Ovary (tissue), 3 donors: ENCODE data around the gene POLR1G.

ENCODE experiments used
- CTCF ChIP-seq, 3 donors: fragments of 450-650 bp in 2 of 3; fragments of 200-600 bp in 1 of 3; IDR thresholded peaks; one replicate each; pipeline versions ENCODE4 v1.5.1 to v1.8.0; 2016 to 2022; ENCODE audit warnings: antibody characterized with exemption in 3 of 3, mild to moderate bottlenecking in 1 of 3
- EP300 ChIP-seq: sonication (generic); formaldehyde crosslinking; IDR thresholded peaks from one replicate; pipeline ENCODE4 v1.6.1; 2017; ENCODE audit warnings: antibody characterized with exemption
- POLR2A ChIP-seq: fragments of 450-650 bp; IDR thresholded peaks from one replicate; pipeline ENCODE4 v1.6.1; 2017; ENCODE audit warnings: antibody characterized with exemption, mild to moderate bottlenecking, moderate library complexity
- donor health status: DM: no; HTN: no; CAD: no.

GRCh38 chr19:45448887-45449299, 42.4 kb downstream of the POLR1G start:
- TF ChIP-seq CTCF (IDR thresholded peaks at IDR 0.05): no peak
- TF ChIP-seq POLR2A: no peak
- no peak for TF ChIP-seq EP300
